Articular chondrocyte of knee joint (primary cell): Measurements from ENCODE around the gene PSMB2. TPM values are rescaled to one million over a fixed set of nuclear protein-coding genes. Genes with fewer than 3 reads are reported as not detected.

Experiments used
- total RNA-seq: library from RNA; depleted of rRNA; stranded (reverse); fragments of >200 nt; gene quantifications from 2 replicates; pipeline ENCODE4 v1.2.3, GENCODE V29; 2012

Gene PSMB2
- total RNA-seq: 21.7 and 22.3 TPM in 2 replicates

DNA sequence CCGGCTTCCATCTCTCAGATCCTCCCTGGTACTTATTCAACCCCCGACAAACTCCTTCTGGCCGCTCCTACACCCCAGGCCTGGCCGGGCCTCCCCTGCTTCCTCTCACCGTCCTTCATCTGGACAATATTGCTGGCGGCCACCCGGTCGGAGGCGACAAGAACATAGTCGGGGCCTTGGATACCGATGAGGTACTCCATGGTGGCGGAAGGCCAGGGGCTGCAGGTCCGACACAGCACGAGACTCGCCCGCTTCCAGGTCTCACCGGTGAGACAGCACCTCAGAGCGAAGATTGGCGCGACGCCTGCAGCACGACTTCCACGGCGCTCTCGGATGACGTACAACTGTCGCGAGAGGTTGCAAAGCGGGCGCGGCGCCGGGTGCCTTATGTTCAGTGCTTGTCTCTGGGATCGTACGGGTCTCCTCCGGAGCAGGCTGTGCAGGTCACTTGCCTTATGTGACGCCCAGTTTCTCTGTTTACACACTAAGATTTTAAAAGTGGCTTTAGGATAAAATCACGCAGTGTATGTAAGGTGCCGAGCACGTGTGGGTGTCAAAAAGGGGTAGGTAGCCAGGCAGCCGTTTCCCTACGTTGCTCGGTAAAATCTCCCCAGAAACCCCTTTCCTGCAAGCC, at the start of gene PSMB2:
Gene PSMB2, minus strand, starts transcription at position 294 of the 634 bp plus-strand sequence. Its CDS starts 94 bp downstream, at position 200.

DNA sequence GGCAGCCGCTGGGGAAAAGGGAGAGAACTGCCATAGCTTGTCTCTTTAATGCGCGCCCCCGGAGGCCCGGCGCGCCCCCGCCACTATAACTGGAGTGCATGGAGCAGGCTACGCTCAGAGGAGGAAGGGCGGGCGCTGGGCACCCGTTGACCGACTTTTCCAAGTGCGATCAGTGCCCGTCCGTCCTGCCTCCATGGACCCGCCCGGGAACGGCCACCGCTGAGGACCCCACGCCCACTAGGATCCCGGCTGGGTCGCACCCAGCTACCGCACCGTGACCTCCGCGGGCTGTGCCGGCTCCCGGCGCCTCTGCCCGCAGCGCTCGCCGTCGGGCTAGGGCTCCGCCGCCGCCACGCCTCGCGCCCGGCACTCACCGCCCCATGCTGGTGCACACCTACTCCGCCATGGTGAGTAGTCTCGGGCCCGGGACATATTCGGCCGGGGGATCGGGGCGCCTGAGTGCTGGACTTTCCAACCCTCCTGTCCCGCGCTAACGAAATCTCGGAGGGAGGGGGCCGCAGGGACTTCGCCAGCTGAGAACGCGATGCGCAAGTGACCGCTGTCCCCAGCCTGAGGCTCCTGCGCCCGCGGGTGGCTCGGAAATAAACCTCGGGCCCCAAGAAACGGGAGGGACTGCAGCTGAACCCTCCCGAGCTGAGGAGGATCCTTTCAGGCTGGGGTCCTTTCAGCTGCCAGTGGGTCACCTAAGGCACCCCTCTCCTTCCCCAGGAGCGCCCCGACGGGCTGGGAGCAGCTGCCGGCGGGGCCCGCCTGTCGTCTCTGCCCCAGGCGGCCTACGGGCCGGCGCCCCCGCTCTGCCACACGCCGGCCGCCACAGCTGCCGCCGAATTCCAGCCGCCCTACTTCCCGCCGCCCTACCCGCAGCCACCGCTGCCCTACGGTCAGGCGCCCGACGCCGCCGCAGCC, 67.9 kb downstream of the PSMB2 start, which contains the start of gene TFAP2E:
Gene TFAP2E, plus strand, starts transcription at position 117 of the 927 bp plus-strand sequence. Its CDS starts 264 bp downstream, at position 381.

DNA sequence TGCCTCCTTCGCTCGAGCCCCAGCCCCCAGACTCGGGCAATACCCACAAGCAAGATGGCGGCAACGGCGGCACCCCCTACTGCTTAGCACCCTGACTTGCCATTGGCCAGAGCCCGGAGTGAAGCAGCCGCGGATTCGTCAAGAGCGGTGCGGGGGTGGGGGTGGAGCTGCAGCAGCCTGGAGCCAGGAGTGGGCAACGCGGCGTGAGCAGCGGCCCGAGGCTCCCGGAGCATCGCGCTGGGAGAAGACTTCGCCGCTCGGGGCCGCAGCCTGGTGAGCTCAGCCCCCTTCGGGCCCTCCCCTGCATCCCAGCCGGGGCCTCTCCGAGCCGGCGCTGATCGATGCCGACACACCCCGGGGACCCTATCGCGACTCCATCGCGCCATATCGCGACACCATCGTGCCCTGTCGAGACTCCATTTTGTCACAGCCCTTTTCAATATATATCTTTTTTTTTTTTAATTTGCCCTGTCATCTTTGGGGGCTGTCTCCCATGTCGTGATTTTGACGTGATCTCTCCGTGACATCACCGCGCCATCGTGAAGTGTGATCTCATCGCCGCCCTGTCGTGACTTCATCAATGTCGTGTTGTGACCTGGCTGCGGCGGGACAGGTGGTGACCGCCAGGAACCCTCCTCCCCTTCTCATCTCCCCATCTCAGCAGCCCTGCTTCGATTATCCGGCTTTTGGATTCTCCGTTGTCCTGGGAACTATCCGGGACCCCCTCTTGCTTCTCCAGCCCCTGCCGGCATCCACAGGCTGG, 83.5 kb downstream of the PSMB2 start, which contains the start of gene NCDN:
Gene NCDN, plus strand, starts transcription at position 189 of the 763 bp plus-strand sequence. Its CDS starts 392 bp downstream, at position 581.

DNA sequence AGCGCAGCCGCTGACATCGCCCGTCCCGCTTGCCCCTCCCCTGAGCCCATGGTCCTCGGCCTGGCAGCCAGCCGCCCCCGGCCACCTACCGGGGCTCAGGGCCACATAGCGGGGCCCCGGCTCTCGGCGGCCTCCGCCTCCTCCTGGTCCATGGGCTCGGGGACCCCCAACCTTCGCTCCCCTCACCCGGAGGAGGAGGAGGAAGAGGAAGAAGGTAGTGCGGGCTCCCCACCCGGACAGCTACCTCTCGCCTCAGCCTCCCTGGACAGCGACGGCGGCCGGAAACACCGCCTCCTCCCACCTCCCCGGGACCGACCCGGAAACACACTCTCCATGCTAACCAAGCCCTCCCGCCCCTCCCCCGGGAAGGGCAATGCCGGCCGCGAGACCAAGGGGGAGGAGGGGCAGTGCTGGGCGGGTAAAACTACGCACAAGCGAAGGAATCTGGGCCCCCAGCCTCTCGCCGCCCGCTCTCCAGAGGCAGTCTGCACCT, 84.2 kb downstream of the PSMB2 start, which contains the start of gene KIAA0319L:
Gene KIAA0319L, minus strand, starts transcription at position 286 of the 493 bp plus-strand sequence. CDS start 2,912 bp downstream, outside the sequence.

Other genes with a start within 250 kb of the PSMB2 start
- 49.8 and 61.2 TPM in 2 replicates for gene KIAA0319L, start 84.1 kb downstream of the PSMB2 start, total RNA-seq
- gene NCDN, start 83.7 kb downstream of the PSMB2 start, total RNA-seq: 20.6 and 24.5 TPM in 2 replicates
- 0.54 and 0.65 TPM in 2 replicates for gene TFAP2E, start 68.2 kb downstream of the PSMB2 start, total RNA-seq
- gene C1orf216, start 77.4 kb upstream of the PSMB2 start, total RNA-seq: 17.0 and 19.0 TPM in 2 replicates
- gene CLSPN, start 128.5 kb upstream of the PSMB2 start, total RNA-seq: 5.1 and 8.5 TPM in 2 replicates
- gene AGO4, start 166.5 kb upstream of the PSMB2 start, total RNA-seq: 16.1 and 23.9 TPM in 2 replicates
- 22.2 and 23.0 TPM in 2 replicates for gene AGO1, start 241.7 kb upstream of the PSMB2 start, total RNA-seq